Posterior vena cava (tissue), 2 donors: ENCODE measurements around the gene ZNF292. TPM values are rescaled to one million over a fixed set of nuclear protein-coding genes. Genes with fewer than 3 reads are reported as not detected.

Experiments
- DNase-seq: peaks from one replicate; pipeline ENCODE4 v3.0.0-alpha.2; 2020; ENCODE audit warnings: low spot score
- intact Hi-C, 2 donors: fragments of 100-400 bp; cut with DNase I; formaldehyde crosslinking; loops; one replicate each; pipeline versions ENCODE4 v1.14.1 to v1.14.2; 2022 to 2023
- total RNA-seq, 2 donors: library from RNA; stranded (reverse); fragmentation: NEBNext Ultra II Directional; extraction: Animal tissue kit (Norgen Biotek cat#: 25700); gene quantifications; one replicate each; pipeline ENCODE4 v1.2.1, GENCODE V29; 2021
- donor health status: DM: yes; HTN: yes; CAD: no.
- donor health status: DM: yes; HTN: yes; CAD: no.

The ZNF292 gene
- total RNA-seq, 2 donors from 2014 or later: 46.5 to 61.2 TPM

DNA sequence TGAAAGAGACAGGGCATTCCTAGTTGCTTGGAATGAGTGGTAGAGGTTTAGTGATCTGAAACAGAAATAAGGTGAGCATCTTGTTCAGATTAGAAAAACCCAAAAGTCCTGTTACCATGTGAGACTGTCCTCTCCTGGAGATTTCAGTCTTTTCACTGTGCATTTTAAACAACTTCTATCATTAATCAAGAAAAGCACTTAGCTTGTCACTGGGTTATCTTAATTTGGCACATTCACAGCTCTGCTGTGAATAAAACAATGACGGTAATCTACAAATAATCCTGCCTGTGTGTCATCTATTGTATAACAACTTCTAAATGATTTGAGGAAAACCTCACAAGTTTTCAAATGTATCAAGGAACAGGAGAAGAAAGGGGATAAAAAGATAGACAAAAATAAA lies 157.5 kb downstream of the ZNF292 start:
- DNase-seq: no peak
- intact Hi-C loops: no loop called here

Other genes with a start within 250 kb of the ZNF292 start
- gene HTR1E, start 218.0 kb upstream of the ZNF292 start, total RNA-seq: not detected
- not detected for gene CGA, start 60.5 kb upstream of the ZNF292 start, total RNA-seq
- 10 to 100 TPM in 1 of 2 donors, 1 to 10 TPM in 1; 9.9 to 12.0 TPM for gene SMIM8, start 167.0 kb downstream of the ZNF292 start, total RNA-seq
- gene GJB7, start 173.7 kb downstream of the ZNF292 start, total RNA-seq: not detected
- 1 to 10 TPM; 2.7 to 3.5 TPM for gene C6orf163, start 189.2 kb downstream of the ZNF292 start, total RNA-seq